Thymus (tissue), 14 donors: ENCODE data around the gene CTSW. TPM values are rescaled to one million over a fixed set of nuclear protein-coding genes. Genes with fewer than 3 reads are reported as not detected.
A peak's percentile ranks its signal among the peaks of the same experiment; 100 is the strongest.
"Not testable (repeated sequence)": the region's sequence is repeated elsewhere in the genome, so short reads cannot be mapped to it uniquely, and the experiment has no call there.

ENCODE experiments used
- DNase-seq, 9 donors: peaks; one replicate each; pipeline ENCODE4 v3.0.0-alpha.2; 2013; ENCODE audit warnings: low spot score in 9 of 9, low read depth in 6 of 9, missing footprints in 1 of 9
- H3K27ac ChIP-seq, 2 donors: one replicate each; pipeline ENCODE4 v1.5.1; 2013; ENCODE audit warnings: control low read depth in 1 of 2, low read depth in 1 of 2, low read length in 1 of 2, mild to moderate bottlenecking in 1 of 2, moderate library complexity in 1 of 2
- H3K27me3 ChIP-seq, 2 donors: one replicate each; pipeline ENCODE4 v1.5.1; 2013; ENCODE audit warnings: low read length in 1 of 2; ENCODE audit not compliant: control insufficient read depth in 2 of 2, insufficient read depth in 1 of 2
- H3K36me3 ChIP-seq, 2 donors: one replicate each; pipeline ENCODE4 v1.5.1; 2013; ENCODE audit warnings: low read length in 1 of 2, mild to moderate bottlenecking in 1 of 2, moderate library complexity in 1 of 2; ENCODE audit not compliant: control insufficient read depth in 2 of 2, insufficient read depth in 2 of 2
- H3K4me1 ChIP-seq, 2 donors: one replicate each; pipeline ENCODE4 v1.5.1; 2013; ENCODE audit warnings: low read length in 2 of 2; ENCODE audit not compliant: control insufficient read depth in 2 of 2, insufficient read depth in 2 of 2
- H3K4me3 ChIP-seq, 2 donors: one replicate each; pipeline ENCODE4 v1.5.1; 2013; ENCODE audit warnings: low read length in 2 of 2, control low read depth in 1 of 2, mild to moderate bottlenecking in 1 of 2
- H3K9me3 ChIP-seq, 2 donors: one replicate each; pipeline ENCODE4 v1.5.1; 2013; ENCODE audit warnings: low read length in 1 of 2, mild to moderate bottlenecking in 1 of 2; ENCODE audit not compliant: control insufficient read depth in 2 of 2, insufficient read depth in 1 of 2
- WGBS: extraction: QIAGEN DNeasy Blood & Tissue Kit; methylation state at CpG from one replicate; pipeline ENCODE4 v1.1.7; 2013; 5-methylcytosine and 5-hydroxymethylcytosine counted together
- long read RNA-seq, 10 donors: transcript quantifications; one replicate each; lab custom pipeline, GENCODE V29; 2026
- polyA plus RNA-seq: library from polyadenylated mRNA; stranded (reverse); fragments of 200-250 nt; gene quantifications from one replicate; pipeline ENCODE4 v1.2.3, GENCODE V29; 2013
- total RNA-seq: library from RNA; stranded (reverse); fragments of 120-200 nt; gene quantifications from one replicate; pipeline ENCODE4 v1.2.4, GENCODE V29; 2013
- donor health status: healthy.

CTSW gene
- total RNA-seq: 18.5 TPM
- polyA plus RNA-seq: 4.2 TPM
- long read RNA-seq, donor 1, partial matches to known transcripts: 0 of 1 reads
- long read RNA-seq, donor 1, other reads (novel, unspliced or antisense): 0 of 1 reads
- long read RNA-seq, donor 2: 0 reads
- long read RNA-seq, donor 3, partial matches to known transcripts: 57 of 120 reads
- long read RNA-seq, donor 3, other reads (novel, unspliced or antisense): 59 of 120 reads
- long read RNA-seq, donor 4, transcript CTSW-201 (10 exons, 1,300 nt): major isoform, 5 of 6 reads
- long read RNA-seq, donor 4, partial matches to known transcripts: 0 of 6 reads
- long read RNA-seq, donor 4, other reads (novel, unspliced or antisense): 0 of 6 reads
- long read RNA-seq, donor 5, transcript CTSW-201 (10 exons, 1,300 nt): major isoform, 5 of 6 reads
- long read RNA-seq, donor 5, partial matches to known transcripts: 0 of 6 reads
- long read RNA-seq, donor 5, other reads (novel, unspliced or antisense): 0 of 6 reads
- long read RNA-seq, donor 6, partial matches to known transcripts: 0 of 2 reads
- long read RNA-seq, donor 6, other reads (novel, unspliced or antisense): 0 of 2 reads
- long read RNA-seq, donor 7, transcript CTSW-201 (10 exons, 1,300 nt): major isoform, 9 of 9 reads
- long read RNA-seq, donor 7, partial matches to known transcripts: 0 of 9 reads
- long read RNA-seq, donor 7, other reads (novel, unspliced or antisense): 0 of 9 reads
- long read RNA-seq, donor 8, partial matches to known transcripts: 0 of 3 reads
- long read RNA-seq, donor 8, other reads (novel, unspliced or antisense): 0 of 3 reads
- long read RNA-seq, donor 9: 0 reads
- long read RNA-seq, donor 10, partial matches to known transcripts: 0 of 3 reads
- long read RNA-seq, donor 10, other reads (novel, unspliced or antisense): 0 of 3 reads

GRCh38 chr11:65879617-65880016 lies at the start of gene CTSW:
CTSW (plus strand) TSS chr11:65879837; CDS start chr11:65879855, 18 bp downstream.
- peaks cover 0 to 5% of the 10 kb centered on the region in 2 donors for H3K9me3 ChIP-seq
- H3K27me3 ChIP-seq: no peaks in the 10 kb centered on the region
- no peak within 1 kb of the TSS for H3K4me3 ChIP-seq
- peaks cover 0 to 19% of the 10 kb centered on the region in 2 donors for H3K4me1 ChIP-seq
- H3K36me3 ChIP-seq: peaks cover 19 to 28% of the 10 kb centered on the region in 2 donors
- WGBS: 8% methylated on average over 7 of the region's 7 CpGs
- peak in 1 of 9 donors; percentile 45 for DNase-seq
- H3K27ac ChIP-seq: peak within 1 kb of the TSS in 1 of 2 donors; percentile 8

GRCh38 chr11:65832231-65832630 lies 47.4 kb upstream of the CTSW start:
- H3K4me1 ChIP-seq: peaks cover 6 to 19% of the 10 kb centered on the region in 2 donors
- not testable (repeated sequence) for H3K27ac ChIP-seq, H3K9me3 ChIP-seq, H3K36me3 ChIP-seq, DNase-seq, H3K4me3 ChIP-seq
- H3K27me3 ChIP-seq: peaks cover 0 to 14% of the 10 kb centered on the region in 2 donors

GRCh38 chr11:65833297-65834030 lies 46.2 kb upstream of the CTSW start, which contains the start of gene SNX32:
SNX32 (plus strand) TSS chr11:65833963; CDS start chr11:65834066, 103 bp downstream.
- Histone ChIP-seq H3K9me3 (no peaks in the 10 kb centered on the region), H3K36me3 (no peaks in the 10 kb centered on the region), H3K4me1 (peaks cover 6 to 19% of the 10 kb centered on the region in 2 donors), H3K27ac (peak within 1 kb of the TSS in 1 of 2 donors; percentile 62), H3K4me3 (peak within 1 kb of the TSS; percentile 71 to 80), H3K27me3 (peaks cover 0 to 14% of the 10 kb centered on the region in 2 donors)
- peak; percentile 81 to 97 (median 93) for DNase-seq
- under 1% methylated on average over 63 of the region's 63 CpGs for WGBS

- 69% methylated on average over 6 of the region's 6 CpGs for WGBS
- H3K27ac ChIP-seq: no peak overlapping the region
- H3K4me1 ChIP-seq: peaks cover 6 to 19% of the 10 kb centered on the region in 2 donors
- no peaks in the 10 kb centered on the region for H3K9me3 ChIP-seq
- peaks cover 0 to 14% of the 10 kb centered on the region in 2 donors for H3K27me3 ChIP-seq
- peak overlapping the region; percentile 71 to 80 for H3K4me3 ChIP-seq
- no peak for DNase-seq
- no peaks in the 10 kb centered on the region for H3K36me3 ChIP-seq
Observed at GRCh38 chr11:65834202-65834601, 45.4 kb upstream of the CTSW start.

GRCh38 chr11:65842144-65842543 lies 37.5 kb upstream of the CTSW start:
- WGBS: 96% methylated on average over 4 of the region's 4 CpGs
- no peaks in the 10 kb centered on the region for H3K36me3 ChIP-seq
- no peaks in the 10 kb centered on the region for H3K4me1 ChIP-seq
- H3K4me3 ChIP-seq: no peak overlapping the region
- peaks cover 0 to under 1% of the 10 kb centered on the region in 2 donors for H3K27me3 ChIP-seq
- H3K9me3 ChIP-seq: no peaks in the 10 kb centered on the region
- H3K27ac ChIP-seq: no peak overlapping the region
- no peak for DNase-seq

GRCh38 chr11:65843811-65844210 lies 35.8 kb upstream of the CTSW start:
- no peak overlapping the region for H3K4me3 ChIP-seq
- H3K36me3 ChIP-seq: no peaks in the 10 kb centered on the region
- DNase-seq: no peak
- no peaks in the 10 kb centered on the region for H3K9me3 ChIP-seq
- WGBS: 97% methylated on average over 3 of the region's 3 CpGs
- no peaks in the 10 kb centered on the region for H3K4me1 ChIP-seq
- H3K27me3 ChIP-seq: peaks cover 0 to 2% of the 10 kb centered on the region in 2 donors
- no peak overlapping the region for H3K27ac ChIP-seq

GRCh38 chr11:65844231-65844872 lies 35.3 kb upstream of the CTSW start:
- Histone ChIP-seq H3K36me3 (no peaks in the 10 kb centered on the region), H3K27ac (no peak overlapping the region), H3K4me3 (no peak overlapping the region), H3K4me1 (no peaks in the 10 kb centered on the region), H3K9me3 (no peaks in the 10 kb centered on the region), H3K27me3 (peaks cover 0 to 2% of the 10 kb centered on the region in 2 donors)
- 96% methylated on average over 10 of the region's 10 CpGs for WGBS
- no peak for DNase-seq

- peaks cover 7 to 18% of the 10 kb centered on the region in 2 donors for H3K9me3 ChIP-seq
- peaks cover 18 to 22% of the 10 kb centered on the region in 2 donors for H3K36me3 ChIP-seq
- no peak overlapping the region for H3K4me3 ChIP-seq
- H3K27me3 ChIP-seq: peaks cover 0 to 2% of the 10 kb centered on the region in 2 donors
- no peak overlapping the region for H3K27ac ChIP-seq
- 97% methylated on average over 3 of the region's 3 CpGs for WGBS
- no peaks in the 10 kb centered on the region for H3K4me1 ChIP-seq
- no peak for DNase-seq
Observed at GRCh38 chr11:65847746-65848145, 31.9 kb upstream of the CTSW start.
